Mesodermal cell (in vitro differentiated cells): ENCODE data around the gene PRDM10.

Experiments
- H3K27ac ChIP-seq: 2 replicates; pipeline ENCODE4 v1.7.0; 2013; ENCODE audit warnings: mild to moderate bottlenecking, low read depth, low read length, moderate library complexity; ENCODE audit not compliant: severe bottlenecking
- H3K36me3 ChIP-seq: 2 replicates; pipeline ENCODE4 v1.7.1; 2013; ENCODE audit warnings: mild to moderate bottlenecking, low read length, moderate library complexity; ENCODE audit not compliant: control insufficient read depth, insufficient read depth
- H3K4me1 ChIP-seq: one replicate; pipeline ENCODE4 v1.7.1; 2013; ENCODE audit warnings: mild to moderate bottlenecking, low read length; ENCODE audit not compliant: insufficient read depth, control insufficient read depth, poor library complexity, severe bottlenecking
- H3K4me3 ChIP-seq: 2 replicates; pipeline ENCODE4 v1.7.0; 2013; ENCODE audit warnings: low read length, control low read depth, mild to moderate bottlenecking; ENCODE audit not compliant: insufficient read depth, poor library complexity, severe bottlenecking; ENCODE audit errors: extremely low read depth
- H3K9me3 ChIP-seq: 2 replicates; pipeline ENCODE4 v1.7.1; 2013; ENCODE audit warnings: mild to moderate bottlenecking, low read length, moderate library complexity; ENCODE audit not compliant: control insufficient read depth
- WGBS, 2 experiments: methylation state at CpG; one replicate each; pipeline ENCODE4 v1.1.5; 2013; ENCODE audit warnings: missing lambda C conversion rate in 2 of 2; ENCODE audit not compliant: insufficient coverage in 2 of 2; 5-methylcytosine and 5-hydroxymethylcytosine counted together

PRDM10 gene

GRCh38 chr11:129932381-129933067, 70.1 kb downstream of the PRDM10 start:
- Histone ChIP-seq H3K36me3 (peaks cover 54% of the 10 kb centered on the region), H3K4me3 (no peak overlapping the region)
- 95 to 98% methylated on average over 2 to 4 of the region's 7 CpGs for WGBS, 2 experiments

GRCh38 chr11:129930743-129931142, 71.9 kb downstream of the PRDM10 start:
- Histone ChIP-seq H3K36me3 (peaks cover 54% of the 10 kb centered on the region), H3K4me3 (no peak overlapping the region), H3K9me3 (no peaks in the 10 kb centered on the region), H3K27ac (no peak overlapping the region), H3K4me1 (no peaks in the 10 kb centered on the region)
- 93 to 96% methylated on average over 13 of the region's 13 CpGs for WGBS, 2 experiments

More at GRCh38 chr11:129932381-129933067, 70.1 kb downstream of the PRDM10 start:
- Histone ChIP-seq H3K4me1 (no peaks in the 10 kb centered on the region), H3K27ac (no peak overlapping the region), H3K9me3 (no peaks in the 10 kb centered on the region)

DNA sequence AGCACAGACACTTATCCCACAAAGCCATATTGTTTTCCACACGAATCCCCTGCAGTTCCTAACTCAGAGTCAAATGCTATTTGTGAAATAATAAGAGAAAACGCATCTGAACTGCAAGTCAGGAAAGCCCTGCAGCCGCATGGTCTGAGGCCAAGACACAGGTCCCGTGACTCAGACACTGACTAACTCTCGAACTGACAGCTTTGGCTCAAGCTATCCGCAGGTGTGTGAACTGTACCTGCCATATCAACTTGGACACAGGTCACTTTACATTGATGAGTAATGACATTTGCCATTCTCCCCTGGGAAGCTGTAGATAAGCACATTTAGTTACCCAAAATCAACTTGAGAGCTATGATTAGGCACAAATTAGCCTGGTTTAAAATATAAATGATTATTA, 72.3 kb downstream of the PRDM10 start:
- Histone ChIP-seq H3K4me3 (no peak overlapping the region), H3K9me3 (no peaks in the 10 kb centered on the region), H3K27ac (no peak overlapping the region), H3K4me1 (no peaks in the 10 kb centered on the region), H3K36me3 (peaks cover 54% of the 10 kb centered on the region)
- 96 to 100% methylated on average over 4 to 5 of the region's 6 CpGs for WGBS, 2 experiments

DNA sequence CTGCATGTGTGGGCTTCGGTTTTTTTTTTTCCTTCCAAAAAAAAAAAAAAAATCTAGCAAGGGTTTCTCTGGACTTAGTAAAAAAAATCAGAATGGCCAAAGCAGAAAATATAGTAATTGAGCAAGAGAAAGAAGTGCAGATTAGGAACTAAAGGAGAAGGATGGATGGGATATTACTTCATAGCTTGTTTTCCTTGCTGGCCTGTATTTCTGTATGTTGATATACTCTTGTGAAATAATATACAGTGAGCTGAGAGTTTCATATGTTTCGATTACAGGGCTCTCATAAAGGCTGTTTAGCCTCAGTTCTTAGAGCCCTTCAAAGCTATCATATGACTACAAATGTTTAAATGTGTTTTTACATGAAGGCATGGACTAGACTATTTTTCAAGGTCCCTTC, 72.9 kb downstream of the PRDM10 start:
- Histone ChIP-seq H3K27ac (no peak overlapping the region), H3K4me1 (no peaks in the 10 kb centered on the region), H3K4me3 (no peak overlapping the region), H3K9me3 (no peaks in the 10 kb centered on the region), H3K36me3 (peaks cover 55% of the 10 kb centered on the region)
- 100% methylated on average over 2 of the region's 2 CpGs; no CpG with 5 or more reads in 1 of the 2 experiments for WGBS, 2 experiments

GRCh38 chr11:129928923-129929692, 73.5 kb downstream of the PRDM10 start:
- 94 to 100% methylated on average over 2 of the region's 3 CpGs for WGBS, 2 experiments
- Histone ChIP-seq H3K4me3 (no peak overlapping the region), H3K36me3 (peaks cover 50% of the 10 kb centered on the region), H3K9me3 (no peaks in the 10 kb centered on the region), H3K27ac (no peak overlapping the region), H3K4me1 (no peaks in the 10 kb centered on the region)

- peaks cover 40% of the 10 kb centered on the region for H3K36me3 ChIP-seq
- H3K27ac ChIP-seq: no peak overlapping the region
- H3K4me1 ChIP-seq: no peaks in the 10 kb centered on the region
- 92% methylated on average over 4 of the region's 5 CpGs; no CpG with 5 or more reads in 1 of the 2 experiments for WGBS, 2 experiments
- no peaks in the 10 kb centered on the region for H3K9me3 ChIP-seq
- no peak overlapping the region for H3K4me3 ChIP-seq
These were observed 80.0 kb downstream of the PRDM10 start for GRCh38 chr11:129922674-129923073.

DNA sequence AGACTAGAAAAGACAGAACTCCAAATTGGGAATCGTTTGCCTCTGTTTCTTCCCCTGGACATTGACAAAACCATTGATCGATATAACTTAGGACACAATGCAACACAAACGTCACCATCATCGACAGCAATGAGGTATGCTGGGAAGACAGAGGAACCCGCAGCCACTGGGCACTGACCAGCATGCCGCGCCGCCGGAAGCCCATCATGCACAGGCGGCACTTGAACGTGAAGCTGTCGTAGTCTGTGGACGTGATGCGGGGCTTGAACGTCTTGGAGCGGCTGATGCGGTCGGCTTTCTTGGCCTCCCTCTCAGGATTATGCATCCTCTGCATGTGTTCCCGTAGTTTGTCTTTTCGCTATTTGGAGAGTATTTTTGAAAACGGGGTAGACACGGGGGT, 84.3 kb downstream of the PRDM10 start:
- peaks cover 68% of the 10 kb centered on the region for H3K36me3 ChIP-seq
- no peak overlapping the region for H3K4me3 ChIP-seq
- H3K27ac ChIP-seq: no peak overlapping the region
- no peaks in the 10 kb centered on the region for H3K4me1 ChIP-seq
- no peaks in the 10 kb centered on the region for H3K9me3 ChIP-seq
- 93 to 98% methylated on average over 18 of the region's 22 CpGs for WGBS, 2 experiments

DNA sequence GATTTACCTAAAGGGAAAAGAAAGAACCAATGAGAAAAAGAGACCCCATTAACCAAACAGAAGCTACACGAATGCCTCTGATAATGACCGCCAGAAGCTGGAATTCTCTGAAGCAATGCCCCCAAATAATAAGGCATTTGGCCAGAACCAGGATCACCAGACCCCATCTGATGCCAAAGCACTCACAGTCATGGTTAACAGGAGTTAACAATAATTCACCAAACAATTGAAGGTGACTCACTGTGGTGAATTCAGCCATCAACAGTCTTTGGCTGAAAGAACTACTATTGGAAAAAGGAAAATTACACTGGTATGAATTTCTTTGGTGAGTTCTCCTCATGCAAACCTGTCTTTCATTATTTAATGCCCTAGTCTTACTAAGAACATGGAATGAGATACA, 85.4 kb downstream of the PRDM10 start:
- Histone ChIP-seq H3K27ac (no peak overlapping the region), H3K4me3 (no peak overlapping the region), H3K36me3 (peaks cover 58% of the 10 kb centered on the region), H3K9me3 (no peaks in the 10 kb centered on the region), H3K4me1 (no peaks in the 10 kb centered on the region)
- 83% methylated on average over 1 of the region's 2 CpGs; no CpG with 5 or more reads in 1 of the 2 experiments for WGBS, 2 experiments

GRCh38 chr11:129911298-129911697, 91.3 kb downstream of the PRDM10 start:
- peaks cover 50% of the 10 kb centered on the region for H3K36me3 ChIP-seq
- WGBS, 2 experiments: 87 to 100% methylated on average over 2 of the region's 3 CpGs

GRCh38 chr11:129910360-129910759, 92.3 kb downstream of the PRDM10 start:
- Histone ChIP-seq H3K4me1 (peaks cover 8% of the 10 kb centered on the region), H3K9me3 (no peaks in the 10 kb centered on the region), H3K4me3 (no peak overlapping the region), H3K27ac (no peak overlapping the region), H3K36me3 (peaks cover 47% of the 10 kb centered on the region)
- 74 to 81% methylated on average over 5 to 6 of the region's 7 CpGs for WGBS, 2 experiments

More at GRCh38 chr11:129911298-129911697, 91.3 kb downstream of the PRDM10 start:
- H3K4me3 ChIP-seq: no peak overlapping the region
- H3K4me1 ChIP-seq: peaks cover 8% of the 10 kb centered on the region
- H3K9me3 ChIP-seq: no peaks in the 10 kb centered on the region
- no peak overlapping the region for H3K27ac ChIP-seq

- Histone ChIP-seq H3K9me3 (no peaks in the 10 kb centered on the region), H3K4me1 (no peaks in the 10 kb centered on the region), H3K36me3 (peaks cover 64% of the 10 kb centered on the region), H3K4me3 (no peak overlapping the region), H3K27ac (no peak overlapping the region)
- WGBS, 2 experiments: 96 to 98% methylated on average over 7 of the region's 8 CpGs
These were observed 97.2 kb downstream of the PRDM10 start for GRCh38 chr11:129905402-129905801.
